ENCODE results near the gene MRPL41.

DNA sequence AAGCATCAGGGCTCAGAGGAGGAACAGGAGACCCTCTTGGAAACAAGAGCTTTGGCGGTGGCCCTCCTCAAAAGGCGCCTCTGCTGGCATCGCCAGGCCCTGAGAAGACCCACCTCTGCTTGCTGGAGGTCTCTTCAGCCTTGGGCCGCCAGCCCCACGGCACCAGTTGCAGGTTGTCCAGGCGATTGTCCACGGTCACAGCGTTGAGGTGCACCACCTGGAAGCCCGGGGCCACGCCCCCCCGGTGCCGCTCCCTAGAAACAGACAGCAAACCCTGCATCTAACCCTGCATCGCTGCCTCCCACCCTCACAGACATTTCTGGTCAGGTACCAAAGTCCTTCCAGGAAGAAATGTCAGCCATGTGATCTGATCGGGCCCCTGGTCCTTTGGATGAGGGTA lies 35.2 kb downstream of the MRPL41 start:
- TF ChIP-seq, protein P1, sequence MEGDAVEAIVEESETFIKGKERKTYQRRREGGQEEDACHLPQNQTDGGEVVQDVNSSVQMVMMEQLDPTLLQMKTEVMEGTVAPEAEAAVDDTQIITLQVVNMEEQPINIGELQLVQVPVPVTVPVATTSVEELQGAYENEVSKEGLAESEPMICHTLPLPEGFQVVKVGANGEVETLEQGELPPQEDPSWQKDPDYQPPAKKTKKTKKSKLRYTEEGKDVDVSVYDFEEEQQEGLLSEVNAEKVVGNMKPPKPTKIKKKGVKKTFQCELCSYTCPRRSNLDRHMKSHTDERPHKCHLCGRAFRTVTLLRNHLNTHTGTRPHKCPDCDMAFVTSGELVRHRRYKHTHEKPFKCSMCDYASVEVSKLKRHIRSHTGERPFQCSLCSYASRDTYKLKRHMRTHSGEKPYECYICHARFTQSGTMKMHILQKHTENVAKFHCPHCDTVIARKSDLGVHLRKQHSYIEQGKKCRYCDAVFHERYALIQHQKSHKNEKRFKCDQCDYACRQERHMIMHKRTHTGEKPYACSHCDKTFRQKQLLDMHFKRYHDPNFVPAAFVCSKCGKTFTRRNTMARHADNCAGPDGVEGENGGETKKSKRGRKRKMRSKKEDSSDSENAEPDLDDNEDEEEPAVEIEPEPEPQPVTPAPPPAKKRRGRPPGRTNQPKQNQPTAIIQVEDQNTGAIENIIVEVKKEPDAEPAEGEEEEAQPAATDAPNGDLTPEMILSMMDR (IDR thresholded peaks at IDR 0.05; ENCODE audit: insufficient read depth, low read length), result no peak
- TF ChIP-seq POLR2AphosphoS5 (IDR thresholded peaks at IDR 0.05; ENCODE audit: low read depth), result no peak
- TF ChIP-seq GABPA (IDR thresholded peaks at IDR 0.05; ENCODE audit: low read depth), result no peak
- no peak for TF ChIP-seq REST (IDR thresholded peaks at IDR 0.05; ENCODE audit: insufficient replicate concordance, low read depth)

Measured in HL-60 (cell line).